HG03432 (cell line): ENCODE measurements around the gene RFC4.

Experiments
- ATAC-seq: cut with Tn5 transposase; IDR thresholded peaks from one replicate; pipeline ENCODE4 v1.9.1; 2021; ENCODE audit warnings: mild to moderate bottlenecking, moderate library complexity; ENCODE audit not compliant: unreplicated experiment

RFC4 gene

DNA sequence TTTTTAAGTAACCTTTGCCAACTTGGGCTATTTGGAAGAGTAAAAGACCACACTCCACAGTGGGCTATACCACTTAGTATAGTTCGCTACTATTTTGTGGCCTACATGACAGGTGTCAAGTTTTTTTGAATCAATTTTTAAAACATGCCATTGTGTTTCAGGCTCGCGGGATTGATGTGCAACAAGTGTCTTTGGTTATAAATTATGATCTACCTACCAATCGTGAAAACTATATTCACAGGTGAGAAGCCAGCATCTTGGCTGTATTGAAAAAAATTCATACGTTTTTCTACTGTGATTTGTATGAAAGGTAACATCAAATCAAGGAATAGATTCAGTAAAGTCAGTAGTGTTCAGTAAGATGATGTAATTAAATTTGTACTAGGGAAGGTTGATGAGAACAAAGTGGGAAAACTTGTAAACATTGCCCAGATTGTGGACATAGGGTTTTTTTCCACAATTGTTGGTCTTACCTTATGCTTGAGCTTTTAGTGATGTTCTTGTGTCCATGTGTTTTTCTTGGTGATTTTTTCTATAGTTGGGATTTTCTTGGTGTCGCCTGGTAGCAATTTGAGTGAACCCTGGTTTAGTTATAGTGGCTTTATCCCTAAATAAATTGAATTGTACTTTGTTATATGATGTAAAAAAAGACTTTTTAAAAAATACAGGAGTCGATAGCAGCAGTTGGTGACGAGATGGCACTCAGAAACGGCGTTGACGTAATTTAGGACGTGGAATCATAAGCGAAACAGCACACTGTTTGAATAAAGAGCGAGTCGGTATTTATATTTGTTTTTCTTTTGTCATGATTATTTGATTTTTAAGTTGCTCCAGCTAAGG, 18.4 kb downstream of the RFC4 start:
- ATAC-seq: no peak

- ATAC-seq: no peak
Measured at GRCh38 chr3:186786922-186787321, 19.4 kb downstream of the RFC4 start.

- no peak for ATAC-seq
Measured at GRCh38 chr3:186785495-186786018, 20.7 kb downstream of the RFC4 start.

GRCh38 chr3:186784820-186785494, 21.3 kb downstream of the RFC4 start:
- ATAC-seq: no peak

DNA sequence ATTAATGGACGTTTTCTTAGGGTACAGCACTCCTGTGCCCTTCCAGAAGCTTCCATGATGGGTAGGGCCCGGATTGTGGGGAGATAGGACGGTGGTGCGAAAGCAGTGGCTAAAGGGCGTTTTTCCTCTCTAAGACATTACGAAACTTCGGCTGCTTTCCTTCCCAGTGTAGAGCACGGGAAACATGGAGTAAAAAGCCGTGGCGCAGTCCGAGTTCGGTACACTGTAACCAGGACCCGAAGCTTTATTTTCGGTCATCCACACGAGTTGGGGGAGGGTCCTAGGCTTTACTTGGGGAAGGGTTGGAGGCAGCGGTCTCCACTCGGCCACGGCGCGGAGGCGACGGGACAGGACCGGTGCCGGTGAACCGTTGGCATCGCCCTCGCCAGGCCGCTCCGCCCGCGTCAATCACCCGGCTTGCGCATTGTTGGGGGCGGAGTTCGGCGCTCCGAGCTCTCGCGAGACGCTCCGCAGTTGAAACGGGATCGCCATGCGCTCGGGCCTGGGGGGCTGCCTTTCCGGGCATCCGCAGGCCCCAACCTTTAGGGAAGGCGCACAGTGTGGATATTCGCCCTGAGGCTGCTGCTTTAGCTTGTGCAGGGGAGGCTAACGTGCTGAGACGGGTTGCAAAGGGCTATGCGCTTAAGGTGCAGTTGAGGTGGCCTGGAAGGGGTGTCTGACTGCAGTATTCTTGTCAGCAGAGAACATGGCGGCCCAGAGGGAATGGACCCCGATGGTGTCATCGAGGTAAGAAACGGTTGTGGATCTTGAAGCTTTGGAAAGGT, 22.4 kb downstream of the RFC4 start:
- ATAC-seq: peak; percentile 65

GRCh38 chr3:186783058-186783730, 23.1 kb downstream of the RFC4 start, which contains the start of gene EIF4A2:
EIF4A2 (plus strand) TSS chr3:186783577; CDS start chr3:186783611, 34 bp downstream.
- ATAC-seq: peak; percentile 70

GRCh38 chr3:186782542-186783057, 23.7 kb downstream of the RFC4 start:
- peak; percentile 23 for ATAC-seq

DNA sequence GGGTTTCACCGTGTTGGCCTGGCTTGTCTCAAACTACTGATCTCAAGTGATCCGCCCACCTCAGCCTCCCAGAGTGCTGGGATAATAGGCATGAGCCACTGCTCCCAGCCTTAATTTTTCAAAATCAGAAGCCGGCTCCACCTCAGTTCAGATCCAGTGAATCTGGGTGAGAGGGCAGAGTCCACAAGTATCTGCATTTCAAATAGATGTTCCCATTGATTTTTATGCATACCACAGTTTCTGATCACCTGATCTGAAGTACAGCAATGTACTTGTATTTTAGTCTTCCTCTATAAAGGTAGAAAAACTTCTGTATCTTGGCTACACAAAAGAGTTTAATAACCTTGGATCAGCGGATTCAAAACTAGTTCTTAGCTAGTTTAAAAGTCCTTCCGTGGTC, 27.1 kb downstream of the RFC4 start:
- no peak for ATAC-seq

GRCh38 chr3:186775999-186776398, 30.3 kb downstream of the RFC4 start:
- ATAC-seq: no peak

- ATAC-seq: peak; percentile 95
Measured at GRCh38 chr3:186772701-186773417, 33.4 kb downstream of the RFC4 start.

DNA sequence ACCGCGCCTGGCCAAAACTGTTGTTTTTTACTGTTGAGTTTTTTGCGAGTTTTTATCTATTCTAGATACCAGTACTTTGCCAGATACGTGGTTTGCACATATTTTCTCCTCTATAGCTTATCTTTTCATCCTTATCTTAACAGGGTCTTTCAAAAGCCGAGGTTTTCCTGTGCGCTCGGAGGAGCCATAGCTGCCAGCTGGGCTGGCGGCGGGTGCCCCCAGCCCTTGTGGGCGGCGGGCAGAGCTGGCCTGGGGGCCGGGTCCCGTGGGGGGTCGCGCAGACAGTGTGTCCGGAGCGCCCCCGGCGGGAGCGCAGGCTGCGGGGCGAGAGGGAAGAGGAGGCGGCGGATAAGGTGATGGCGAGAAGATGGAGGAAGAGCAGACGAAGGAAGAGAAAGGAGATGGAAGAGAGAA, 34.0 kb downstream of the RFC4 start:
- peak; percentile 28 for ATAC-seq

GRCh38 chr3:186760897-186761447, 45.3 kb downstream of the RFC4 start:
- no peak for ATAC-seq

- no peak for ATAC-seq
Measured at GRCh38 chr3:186760141-186760833, 46.0 kb downstream of the RFC4 start.

GRCh38 chr3:186759231-186759930, 46.9 kb downstream of the RFC4 start:
- no peak for ATAC-seq

GRCh38 chr3:186757686-186758220, 48.5 kb downstream of the RFC4 start:
- no peak for ATAC-seq

DNA sequence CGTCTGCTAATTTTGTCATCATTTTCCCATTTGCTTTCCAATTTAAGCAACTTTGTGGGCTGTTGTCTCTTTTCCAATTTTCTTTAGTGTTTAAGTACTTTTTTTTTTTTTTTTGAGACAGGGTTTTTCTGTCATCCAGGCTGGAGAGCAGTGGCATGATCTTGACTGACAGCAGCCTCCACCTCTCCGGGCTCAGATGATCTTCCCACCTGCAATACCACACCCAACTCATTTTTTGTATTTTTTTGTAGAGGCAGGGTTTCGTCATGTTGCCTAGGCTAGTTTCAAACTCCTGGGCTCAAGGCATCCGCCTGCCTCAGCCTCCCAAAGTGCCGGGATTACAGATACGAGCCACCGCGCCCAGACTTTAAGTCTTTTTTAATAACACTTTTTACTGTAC, 49.1 kb downstream of the RFC4 start:
- ATAC-seq: no peak

DNA sequence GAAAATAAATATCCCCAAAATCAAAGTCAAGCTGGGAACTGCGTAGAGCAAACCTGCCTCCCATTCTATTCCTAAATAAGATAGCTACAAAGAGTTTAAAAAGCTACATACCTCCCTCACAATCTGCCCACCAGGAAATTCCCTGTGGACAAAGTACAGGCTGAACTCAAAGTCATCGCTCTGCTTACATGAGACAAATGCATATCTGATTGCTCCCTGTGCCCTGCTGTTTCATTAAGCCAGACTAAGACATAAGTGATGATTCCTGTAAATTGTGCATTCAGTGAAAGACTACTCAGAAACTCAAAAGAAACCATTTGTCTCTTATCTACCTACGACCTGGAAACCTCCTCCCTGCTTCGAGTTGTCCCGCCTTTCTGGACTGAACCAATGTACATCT, 51.4 kb downstream of the RFC4 start:
- no peak for ATAC-seq

DNA sequence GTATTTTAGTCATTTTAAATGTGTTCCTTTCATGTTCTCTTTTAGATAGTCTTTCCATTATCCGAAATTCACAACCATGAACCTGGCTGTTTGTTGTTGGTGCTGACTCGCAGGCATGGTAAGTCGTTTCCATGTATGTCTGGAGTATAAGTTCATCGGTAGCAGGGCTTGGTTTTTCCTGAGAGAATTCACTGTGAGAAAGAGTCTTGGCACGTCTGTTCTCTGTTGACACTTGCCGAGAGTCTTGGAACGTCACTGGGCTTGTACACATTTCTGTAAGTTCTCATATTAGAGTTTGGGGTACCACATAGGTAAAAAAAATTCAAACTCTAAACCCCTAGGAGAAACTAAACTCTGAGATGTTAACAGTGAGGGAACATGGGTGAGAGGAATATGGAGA, 52.3 kb downstream of the RFC4 start:
- ATAC-seq: no peak
